GM21515 (cell line): ENCODE data around the gene DIP2B.
"Not testable (repeated sequence)": the region's sequence is repeated elsewhere in the genome, so short reads cannot be mapped to it uniquely, and the experiment has no call there.

Experiments
- ATAC-seq: cut with Tn5 transposase; IDR thresholded peaks from one replicate; pipeline ENCODE4 v1.9.1; 2021; ENCODE audit not compliant: unreplicated experiment

Gene DIP2B

GRCh38 chr12:50504798-50505674, at the start of gene DIP2B:
Gene DIP2B (plus strand): TSS chr12:50504985. CDS start chr12:50505141, 156 bp downstream.
- ATAC-seq = peak; percentile 77

GRCh38 chr12:50458606-50459005, 46.2 kb upstream of the DIP2B start:
- no peak for ATAC-seq

- no peak for ATAC-seq
These were observed 37.3 kb upstream of the DIP2B start for GRCh38 chr12:50467439-50467838.

- ATAC-seq = no peak
These were observed 27.4 kb upstream of the DIP2B start for GRCh38 chr12:50477241-50477832.

GRCh38 chr12:50482571-50482970, 22.2 kb upstream of the DIP2B start:
- ATAC-seq = no peak

GRCh38 chr12:50483488-50483887, 21.3 kb upstream of the DIP2B start:
- no peak for ATAC-seq

GRCh38 chr12:50488801-50489200, 16.0 kb upstream of the DIP2B start:
- ATAC-seq = no peak

GRCh38 chr12:50498119-50498518, 6.7 kb upstream of the DIP2B start:
- ATAC-seq = not testable (repeated sequence)

GRCh38 chr12:50505675-50506530, 1.1 kb downstream of the DIP2B start:
- no peak for ATAC-seq

GRCh38 chr12:50506753-50507473, 2.1 kb downstream of the DIP2B start:
- no peak for ATAC-seq

- no peak for ATAC-seq
These were observed 2.7 kb downstream of the DIP2B start for GRCh38 chr12:50507474-50507838.

GRCh38 chr12:50507930-50508329, 3.1 kb downstream of the DIP2B start:
- ATAC-seq = no peak

- ATAC-seq = no peak
These were observed 3.6 kb downstream of the DIP2B start for GRCh38 chr12:50508414-50508813.

GRCh38 chr12:50508970-50509663, 4.3 kb downstream of the DIP2B start:
- no peak for ATAC-seq

GRCh38 chr12:50514526-50515276, 9.9 kb downstream of the DIP2B start:
- peak; percentile 46 for ATAC-seq

GRCh38 chr12:50515587-50515986, 10.8 kb downstream of the DIP2B start:
- no peak for ATAC-seq

- peak; percentile 57 for ATAC-seq
These were observed 12.8 kb downstream of the DIP2B start for GRCh38 chr12:50517421-50518048.

GRCh38 chr12:50518090-50518489, 13.3 kb downstream of the DIP2B start:
- ATAC-seq = no peak

- no peak for ATAC-seq
These were observed 14.6 kb downstream of the DIP2B start for GRCh38 chr12:50519353-50519752.
